Spleen (tissue), 7 donors: Measurements from ENCODE around the gene BUB3.

Source experiments
- CTCF ChIP-seq, 11 experiments: fragments of 200-600 bp in 7 of 11; fragments of 450-650 bp in 4 of 11; sonication (generic) in 4 of 11; IDR thresholded peaks in 8 of 11; conservative IDR thresholded peaks in 3 of 11; 1 replicate in 7 of 11; 2 replicates in 4 of 11; pipeline versions ENCODE4 v1.4.0 to v1.8.0; 2016 to 2021; ENCODE audit warnings: antibody characterized with exemption in 11 of 11, inconsistent platforms in 4 of 11, mild to moderate bottlenecking in 1 of 11
- POLR2A ChIP-seq, 3 donors: fragments of 450-650 bp; IDR thresholded peaks; one replicate each; pipeline ENCODE4 v1.5.1; 2017; ENCODE audit warnings: antibody characterized with exemption in 3 of 3, mild to moderate bottlenecking in 1 of 3
- donor health status: DM: no; HTN: no; CAD: no; lungs with moderate emphysema.
- donor health status: DM: no; HTN: no; CAD: no.
- donor health status: DM: no; HTN: no; CAD: no.

- TF ChIP-seq CTCF (IDR thresholded peaks at IDR 0.05 in 8 of 11, conservative IDR thresholded peaks at IDR 0.05 in 3 of 11) (no peak), POLR2A (IDR thresholded peaks at IDR 0.05) (no peak)
Measured at GRCh38 chr10:123213192-123213591, 59.0 kb downstream of the BUB3 start.
